Inflammatory macrophage treated with lipopolysaccharide for 1 hour (primary cell): ENCODE data around the gene RAI2.

Experiments
- DNase-seq, 2 donors: peaks; one replicate each; pipeline ENCODE4 v3.0.0-alpha.2; 2020 to 2022

Gene RAI2

DNA sequence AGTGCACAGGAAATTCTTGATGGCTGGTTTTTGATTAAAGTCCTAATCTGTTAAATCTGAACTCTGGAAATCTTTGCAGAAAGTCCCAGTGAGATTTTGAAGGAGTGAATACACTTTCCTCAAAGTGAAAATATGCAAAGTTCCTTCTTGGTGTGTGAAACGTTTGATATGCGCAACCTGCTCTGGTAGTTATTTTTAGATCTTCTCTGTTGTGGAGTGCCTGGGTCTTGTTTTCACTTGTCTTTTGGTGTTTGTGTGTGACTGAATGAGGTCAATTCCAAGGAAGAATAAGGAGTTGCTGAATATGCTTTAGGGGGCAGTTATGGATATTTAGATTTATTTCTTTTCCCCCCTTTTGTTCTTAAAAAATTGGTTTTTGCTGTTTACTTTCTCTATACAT lies 82.1 kb downstream of the RAI2 start:
- DNase-seq = no peak

DNA sequence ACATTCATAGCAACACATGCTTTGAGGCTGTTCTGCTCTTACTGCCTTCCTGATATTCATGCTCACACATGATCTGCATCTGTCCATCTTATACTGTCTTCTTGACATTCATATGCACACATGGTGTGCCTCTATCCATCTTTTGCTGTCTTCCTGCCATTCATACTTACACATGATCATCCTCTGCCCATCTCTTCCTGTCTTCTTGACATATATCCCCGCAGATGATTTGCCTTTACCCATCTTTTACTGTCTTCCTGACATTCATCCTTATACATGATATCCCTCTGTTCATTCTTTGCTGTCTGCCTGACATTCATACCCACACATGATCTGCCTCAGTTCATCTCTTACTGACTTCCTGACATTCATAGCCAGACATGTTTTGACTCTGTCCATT lies 87.0 kb downstream of the RAI2 start:
- no peak for DNase-seq

DNA sequence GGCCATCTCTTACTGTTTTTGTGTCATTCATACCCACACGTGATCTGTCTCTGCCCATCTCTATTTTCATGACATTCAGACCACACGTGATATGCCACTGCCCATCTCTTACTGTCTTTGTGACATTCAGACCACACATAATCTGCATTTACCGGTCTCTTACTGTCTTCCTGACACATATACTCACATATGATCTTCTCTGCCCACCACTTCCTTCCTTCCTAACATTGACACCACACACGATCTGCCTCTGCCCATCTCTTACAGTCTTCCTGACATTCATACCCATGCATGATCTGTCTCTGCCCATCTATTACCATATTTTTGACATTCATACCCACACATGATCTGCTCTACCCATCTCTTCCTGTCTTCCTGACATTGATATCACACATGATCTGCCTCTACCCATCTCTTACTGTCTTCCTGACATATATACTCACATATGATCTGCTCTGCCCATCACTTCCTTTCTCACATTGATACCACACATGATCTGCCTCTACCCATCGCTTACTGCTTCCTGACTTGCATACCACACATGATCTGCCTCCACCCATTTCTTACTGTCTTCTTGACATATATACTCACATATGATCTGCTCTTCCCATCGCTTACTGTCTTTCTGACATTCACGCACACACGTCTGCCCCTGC lies 87.7 kb downstream of the RAI2 start:
- no peak for DNase-seq

DNA sequence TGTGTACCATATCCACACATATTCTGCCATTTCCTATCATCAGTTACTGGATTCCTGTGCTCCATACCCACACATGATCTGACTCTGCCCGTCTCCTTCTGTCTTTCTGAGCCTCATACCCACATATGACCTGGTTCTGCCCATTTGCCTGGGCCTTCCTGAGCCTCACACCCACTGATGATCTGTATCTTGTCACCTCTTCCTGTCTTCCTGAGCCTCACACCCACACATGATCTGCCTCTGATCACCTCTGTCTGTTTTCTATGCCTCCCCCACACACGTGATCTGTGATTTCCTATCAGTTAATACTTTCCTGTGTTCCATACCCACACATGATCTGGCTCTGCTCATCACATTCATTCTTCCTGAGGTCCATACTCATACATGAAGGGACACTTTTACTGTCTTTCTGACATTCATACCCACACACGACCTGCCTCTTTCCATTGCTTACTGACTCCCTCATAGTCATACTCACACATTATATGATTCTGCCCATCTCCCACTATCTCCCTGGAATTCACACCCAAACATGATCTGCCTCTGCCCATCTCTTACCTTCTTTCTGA lies 91.3 kb downstream of the RAI2 start:
- DNase-seq = no peak

DNA sequence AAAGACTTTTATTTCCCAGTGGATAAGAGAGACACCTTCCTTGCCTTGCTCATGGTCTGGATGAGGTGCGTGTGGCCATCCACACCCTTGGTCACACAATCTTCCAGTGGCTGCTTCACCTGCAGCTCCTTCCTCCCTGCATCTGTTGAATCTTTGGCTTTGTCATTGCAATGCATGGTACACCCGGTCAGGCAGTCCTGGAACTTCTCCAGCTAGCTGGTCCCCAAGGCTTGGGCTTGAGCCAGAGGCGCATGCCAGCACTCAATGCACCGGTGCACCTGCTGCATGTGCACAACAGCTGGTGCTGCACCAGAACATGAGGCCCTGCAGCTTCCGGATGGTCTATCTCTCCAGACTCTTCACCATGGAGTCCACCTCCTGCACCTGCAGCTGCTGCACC lies 92.1 kb downstream of the RAI2 start:
- no peak for DNase-seq

DNA sequence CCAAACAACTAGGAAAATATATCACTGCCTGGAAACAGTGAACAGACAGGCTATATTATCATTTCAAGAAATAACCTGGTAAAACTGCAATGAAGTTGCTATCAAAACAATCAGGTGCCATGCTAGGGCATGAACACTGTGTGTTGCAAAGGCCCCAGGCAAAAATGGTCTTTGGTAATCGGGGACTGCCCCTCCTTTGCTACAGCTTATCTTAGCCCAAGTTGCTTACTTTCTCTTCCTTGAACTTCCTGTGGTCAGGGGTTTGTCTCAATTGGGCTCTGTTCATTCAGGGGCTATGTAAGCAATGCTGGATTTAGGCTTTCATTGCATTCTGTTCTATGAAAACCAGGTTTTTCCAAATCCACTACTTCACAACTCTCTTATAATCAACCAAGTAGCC lies 93.4 kb downstream of the RAI2 start:
- DNase-seq = no peak

DNA sequence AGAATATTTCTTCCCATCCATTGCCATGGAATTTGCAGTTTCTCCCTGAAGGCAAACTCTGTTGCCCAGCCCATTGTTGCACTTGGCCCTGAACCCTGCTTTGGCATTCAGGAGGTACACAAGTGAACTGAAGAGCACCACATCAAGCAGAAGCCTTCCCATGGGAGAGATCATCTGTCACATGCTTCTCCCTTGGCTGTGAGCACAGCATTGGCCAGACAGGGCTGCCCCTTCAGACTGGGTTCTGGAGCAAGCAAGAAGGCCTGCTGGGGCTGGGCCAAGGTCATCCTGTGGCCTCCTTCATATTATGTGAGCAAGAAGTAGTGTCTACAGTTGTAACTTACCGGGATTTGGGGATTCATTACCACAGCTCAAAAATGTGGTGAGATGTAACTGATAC lies 101.1 kb downstream of the RAI2 start:
- DNase-seq = no peak

DNA sequence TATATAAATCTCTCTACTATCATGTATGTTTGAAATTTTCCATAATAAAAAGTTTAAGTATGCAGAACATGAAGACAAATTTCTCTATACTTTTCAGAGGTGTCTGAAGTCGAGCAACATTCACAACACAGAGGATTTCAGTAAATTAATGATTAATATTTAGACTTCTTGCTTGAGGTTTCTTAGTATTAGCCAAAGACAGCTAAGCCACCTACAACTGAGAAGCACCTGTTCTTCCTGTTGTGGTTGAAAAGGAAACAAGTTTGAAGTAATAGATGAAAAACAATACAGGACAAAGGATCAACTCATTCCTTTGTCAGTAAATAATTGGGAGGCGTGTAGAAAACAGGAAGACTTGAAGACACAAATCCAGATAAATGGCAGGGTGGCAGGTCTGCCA lies 102.7 kb downstream of the RAI2 start:
- DNase-seq = no peak

DNA sequence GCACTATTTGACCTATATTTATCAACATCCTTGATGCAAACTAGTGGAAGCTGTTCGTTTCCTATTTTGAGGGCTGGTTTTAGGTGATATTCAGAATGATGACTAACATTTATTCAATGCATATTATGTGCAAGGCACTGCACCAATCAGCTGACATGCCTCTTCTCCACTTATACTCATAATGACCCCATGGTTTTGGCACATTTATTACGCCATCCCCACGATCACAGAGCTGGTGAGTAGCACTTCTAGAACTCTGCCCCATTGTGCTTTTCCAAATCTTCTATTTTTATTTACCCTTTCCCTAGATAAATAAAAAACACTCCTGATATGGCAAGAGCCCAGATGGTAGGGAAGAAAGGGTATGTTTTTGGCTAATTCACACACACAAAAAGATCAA lies 110.7 kb downstream of the RAI2 start:
- no peak for DNase-seq
